Prostate gland (tissue), 2 donors: ENCODE measurements around the gene LTC4S. TPM values are rescaled to one million over a fixed set of nuclear protein-coding genes. Genes with fewer than 3 reads are reported as not detected.

Source experiments
- DNase-seq: peaks from one replicate; pipeline ENCODE4 v3.0.0-alpha.2; 2019; ENCODE audit warnings: low spot score
- H3K27ac ChIP-seq, 2 donors: fragments of 200-600 bp; sonication (generic); 2 replicates each; pipeline ENCODE4 v1.5.1; 2017 to 2019
- H3K27me3 ChIP-seq: fragments of 200-600 bp; sonication (generic); replicated peaks from 2 replicates; pipeline ENCODE4 v1.5.1; 2019; ENCODE audit not compliant: insufficient read depth
- H3K36me3 ChIP-seq, 2 donors: fragments of 200-600 bp; sonication (generic); 1 replicate in 1 of 2; 2 replicates in 1 of 2; pipeline versions ENCODE4 v1.5.1 to v1.8.1; 2017 to 2019
- H3K4me1 ChIP-seq: fragments of 200-600 bp; sonication (generic); replicated peaks from 2 replicates; pipeline ENCODE4 v1.5.1; 2019
- H3K4me3 ChIP-seq, 2 donors: fragments of 200-600 bp; sonication (generic); 2 replicates each; pipeline ENCODE4 v1.5.1; 2017 to 2019
- H3K9me3 ChIP-seq: fragments of 200-600 bp; sonication (generic); 2 replicates; pipeline ENCODE4 v1.5.1; 2017
- POLR2A ChIP-seq: fragments of 450-650 bp; IDR thresholded peaks from one replicate; pipeline ENCODE4 v1.6.1; 2016; ENCODE audit warnings: antibody characterized with exemption, mild to moderate bottlenecking
- POLR2AphosphoS5 ChIP-seq: sonication (generic); formaldehyde crosslinking; IDR thresholded peaks from one replicate; pipeline ENCODE4 v1.6.1; 2017; ENCODE audit warnings: antibody characterized with exemption
- WGBS: methylation state at CpG from one replicate; pipeline ENCODE4 v1.1.5; 2018; 5-methylcytosine and 5-hydroxymethylcytosine counted together
- intact Hi-C: fragments of 100-400 bp; cut with DNase I; formaldehyde crosslinking; loops from one replicate; pipeline ENCODE4 v1.14.2; 2022
- total RNA-seq, 2 donors: library from RNA; depleted of rRNA; stranded (reverse); fragments of >200 nt; gene quantifications; one replicate each; pipeline ENCODE4 v1.1.0, GENCODE V29; 2016
- TF ChIP-seq, protein P1 (sequence below), 4 experiments: fragments of 200-600 bp in 2 of 4; fragments of 450-650 bp in 2 of 4; sonication (generic) in 2 of 4; IDR thresholded peaks; 1 replicate in 3 of 4; 2 replicates in 1 of 4; pipeline ENCODE4 v1.5.1; 2016 to 2019; ENCODE audit warnings: antibody characterized with exemption in 4 of 4, mild to moderate bottlenecking in 2 of 4, moderate library complexity in 2 of 4

Gene LTC4S
- total RNA-seq, 2 donors from 2014 or later, result 7.8 to 8.2 TPM

DNA sequence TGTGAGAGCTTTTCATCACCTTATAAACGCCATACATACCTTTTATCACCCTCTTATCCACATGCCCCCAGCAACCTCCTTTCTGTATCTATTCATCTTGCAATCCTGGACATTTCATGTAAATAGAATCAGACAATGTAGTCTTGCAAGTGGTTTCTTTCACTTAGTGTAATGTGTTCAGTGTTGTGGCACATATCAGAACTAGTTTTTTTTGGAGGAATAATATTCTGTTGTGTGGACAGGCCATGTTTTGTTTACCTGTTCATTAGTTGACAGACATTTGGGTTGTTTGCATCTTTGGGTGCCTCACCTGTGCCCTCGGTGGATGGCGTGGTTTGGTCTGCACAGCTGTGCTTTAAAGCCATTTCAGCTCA lies 28.3 kb downstream of the LTC4S start:
- H3K27me3 ChIP-seq, result no peaks in the 10 kb centered on the region
- H3K9me3 ChIP-seq, result no peaks in the 10 kb centered on the region
- H3K4me1 ChIP-seq, result peaks cover 32% of the 10 kb centered on the region
- WGBS, result 54% methylated on average over 3 of the region's 3 CpGs
- no peak for DNase-seq
- peak overlapping the region; percentile 98 to 100 for H3K4me3 ChIP-seq
- intact Hi-C loops, result loop anchor here (5.0 kb wide), 2 partner anchors 35 to 125 kb away; partner anchors contain the start of genes CANX and MRNIP
- H3K36me3 ChIP-seq, result peaks cover 26 to 33% of the 10 kb centered on the region in 2 donors
- peak overlapping the region; percentile 100 for H3K27ac ChIP-seq
- no peak for TF ChIP-seq POLR2A
- TF ChIP-seq, protein P1, sequence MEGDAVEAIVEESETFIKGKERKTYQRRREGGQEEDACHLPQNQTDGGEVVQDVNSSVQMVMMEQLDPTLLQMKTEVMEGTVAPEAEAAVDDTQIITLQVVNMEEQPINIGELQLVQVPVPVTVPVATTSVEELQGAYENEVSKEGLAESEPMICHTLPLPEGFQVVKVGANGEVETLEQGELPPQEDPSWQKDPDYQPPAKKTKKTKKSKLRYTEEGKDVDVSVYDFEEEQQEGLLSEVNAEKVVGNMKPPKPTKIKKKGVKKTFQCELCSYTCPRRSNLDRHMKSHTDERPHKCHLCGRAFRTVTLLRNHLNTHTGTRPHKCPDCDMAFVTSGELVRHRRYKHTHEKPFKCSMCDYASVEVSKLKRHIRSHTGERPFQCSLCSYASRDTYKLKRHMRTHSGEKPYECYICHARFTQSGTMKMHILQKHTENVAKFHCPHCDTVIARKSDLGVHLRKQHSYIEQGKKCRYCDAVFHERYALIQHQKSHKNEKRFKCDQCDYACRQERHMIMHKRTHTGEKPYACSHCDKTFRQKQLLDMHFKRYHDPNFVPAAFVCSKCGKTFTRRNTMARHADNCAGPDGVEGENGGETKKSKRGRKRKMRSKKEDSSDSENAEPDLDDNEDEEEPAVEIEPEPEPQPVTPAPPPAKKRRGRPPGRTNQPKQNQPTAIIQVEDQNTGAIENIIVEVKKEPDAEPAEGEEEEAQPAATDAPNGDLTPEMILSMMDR (IDR thresholded peaks at IDR 0.05), result no peak
- TF ChIP-seq POLR2AphosphoS5, result no peak

DNA sequence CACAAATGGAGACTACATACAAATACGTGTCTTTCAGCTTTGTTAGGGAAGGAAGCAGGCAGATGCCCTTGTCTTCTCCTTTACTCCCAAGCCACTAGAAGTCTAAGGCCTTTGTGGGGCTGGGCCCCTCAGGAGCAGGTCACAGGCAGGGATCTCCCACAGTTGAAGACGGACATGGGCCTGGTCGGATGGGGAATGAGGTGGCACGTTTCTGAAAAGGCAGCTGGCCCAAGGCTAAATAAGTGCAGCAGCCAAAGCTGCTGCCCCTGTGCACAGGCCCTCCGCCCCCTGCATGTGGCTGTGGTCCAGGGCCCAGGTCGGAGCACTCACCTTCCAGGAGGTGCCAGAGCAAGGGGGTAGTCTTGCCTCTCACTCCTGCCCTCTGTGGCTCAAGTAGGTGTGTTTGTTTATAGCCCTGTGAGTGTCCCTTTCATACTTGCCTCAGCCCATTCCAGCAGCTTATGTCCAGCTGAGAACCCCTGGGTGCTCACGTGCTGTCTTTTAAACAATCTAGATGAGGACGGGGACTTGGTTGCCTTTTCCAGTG lies 28.7 kb downstream of the LTC4S start:
- WGBS, result 40% methylated on average over 8 of the region's 8 CpGs
- H3K4me1 ChIP-seq, result peaks cover 32% of the 10 kb centered on the region
- DNase-seq, result no peak
- TF ChIP-seq POLR2AphosphoS5, result no peak
- TF ChIP-seq, protein P1 (IDR thresholded peaks at IDR 0.05), result no peak
- TF ChIP-seq POLR2A, result no peak
- no peaks in the 10 kb centered on the region for H3K9me3 ChIP-seq
- peaks cover 26 to 33% of the 10 kb centered on the region in 2 donors for H3K36me3 ChIP-seq
- no peaks in the 10 kb centered on the region for H3K27me3 ChIP-seq
- intact Hi-C loops, result loop anchor here (5.0 kb wide), 2 partner anchors 35 to 125 kb away; partner anchors contain the start of genes CANX and MRNIP
- peak overlapping the region; percentile 98 to 100 for H3K4me3 ChIP-seq
- peak overlapping the region; percentile 100 for H3K27ac ChIP-seq

DNA sequence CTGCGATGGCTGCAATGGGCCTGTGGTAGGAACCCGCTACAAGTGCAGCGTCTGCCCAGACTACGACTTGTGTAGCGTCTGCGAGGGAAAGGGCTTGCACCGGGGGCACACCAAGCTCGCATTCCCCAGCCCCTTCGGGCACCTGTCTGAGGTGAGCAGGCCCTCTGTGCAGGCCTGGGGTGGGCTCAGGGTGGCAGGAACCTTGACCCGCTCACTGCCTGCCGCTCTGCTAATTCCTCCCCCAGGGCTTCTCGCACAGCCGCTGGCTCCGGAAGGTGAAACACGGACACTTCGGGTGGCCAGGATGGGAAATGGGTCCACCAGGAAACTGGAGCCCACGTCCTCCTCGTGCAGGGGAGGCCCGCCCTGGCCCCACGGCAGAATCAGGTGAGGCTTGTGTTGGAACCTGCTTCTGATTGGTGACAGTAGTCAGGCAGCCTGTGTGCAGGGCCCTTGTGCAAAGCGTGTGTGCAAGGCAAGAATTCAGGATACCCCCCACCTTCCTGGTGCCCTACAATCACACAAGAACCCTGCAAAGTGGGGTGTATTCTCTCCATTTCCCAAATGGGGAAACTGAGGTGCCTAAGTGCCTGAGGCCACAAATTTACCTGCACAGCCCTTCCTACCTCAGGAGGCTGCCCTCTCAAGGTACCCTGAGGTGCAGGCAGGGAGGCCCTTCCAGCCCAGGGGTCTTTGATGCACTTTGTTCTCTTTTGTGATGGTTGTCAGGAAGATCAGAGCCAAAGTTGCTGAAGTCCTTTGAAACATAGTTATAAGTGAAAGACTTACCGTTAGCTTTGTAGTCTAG lies 30.4 kb downstream of the LTC4S start:
- H3K36me3 ChIP-seq, result peaks cover 26 to 33% of the 10 kb centered on the region in 2 donors
- H3K4me1 ChIP-seq, result peaks cover 27% of the 10 kb centered on the region
- no peak for DNase-seq
- H3K9me3 ChIP-seq, result no peaks in the 10 kb centered on the region
- intact Hi-C loops, result loop anchor here (5.0 kb wide), 2 partner anchors 33 to 127 kb away; partner anchors contain the start of genes CANX and MRNIP
- no peak overlapping the region for H3K27ac ChIP-seq
- no peak overlapping the region for H3K4me3 ChIP-seq
- H3K27me3 ChIP-seq, result no peaks in the 10 kb centered on the region
- TF ChIP-seq POLR2A, result no peak
- TF ChIP-seq, protein P1 (IDR thresholded peaks at IDR 0.05), result no peak
- TF ChIP-seq POLR2AphosphoS5, result no peak
- 91% methylated on average over 21 of the region's 22 CpGs for WGBS

DNA sequence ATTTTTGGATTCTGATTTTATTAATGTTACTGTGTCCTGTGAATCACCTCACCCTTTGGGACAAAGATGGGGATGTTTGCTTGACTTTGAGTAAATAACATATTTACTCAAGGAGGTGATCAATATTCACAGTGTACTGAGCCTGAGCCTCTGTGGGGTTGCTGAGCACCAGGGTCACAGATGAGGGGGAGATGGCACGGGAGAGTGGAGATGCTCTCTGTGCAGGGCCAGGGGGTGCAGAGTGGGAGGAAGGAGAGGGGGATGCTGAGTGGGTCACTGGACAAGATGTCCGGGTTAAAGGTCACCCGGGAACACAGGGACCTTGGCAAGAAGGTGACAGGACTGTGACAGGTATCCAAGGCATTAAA lies 30.9 kb downstream of the LTC4S start:
- TF ChIP-seq, protein P1 (IDR thresholded peaks at IDR 0.05), result no peak
- TF ChIP-seq POLR2AphosphoS5, result no peak
- no peak for TF ChIP-seq POLR2A
- no peak overlapping the region for H3K27ac ChIP-seq
- intact Hi-C loops, result loop anchor here (5.0 kb wide), 2 partner anchors 33 to 127 kb away; partner anchors contain the start of genes CANX and MRNIP
- peaks cover 26 to 33% of the 10 kb centered on the region in 2 donors for H3K36me3 ChIP-seq
- WGBS, result 78% methylated on average over 3 of the region's 3 CpGs
- H3K9me3 ChIP-seq, result no peaks in the 10 kb centered on the region
- no peak overlapping the region for H3K4me3 ChIP-seq
- no peaks in the 10 kb centered on the region for H3K27me3 ChIP-seq
- peaks cover 21% of the 10 kb centered on the region for H3K4me1 ChIP-seq
- DNase-seq, result no peak
